Thoracic aorta (tissue), 2 donors: ENCODE measurements around the gene SMARCD3. TPM values are rescaled to one million over a fixed set of nuclear protein-coding genes. Genes with fewer than 3 reads are reported as not detected.

Experiments
- ATAC-seq: fragments of 150-250 bp; one replicate; pipeline ENCODE4 v1.8.0; 2017; ENCODE audit warnings: low read depth; ENCODE audit not compliant: insufficient number of reproducible peaks, low FRiP score
- DNase-seq: peaks from one replicate; pipeline ENCODE4 v3.0.0-alpha.2; 2020; ENCODE audit warnings: low spot score
- H3K27ac ChIP-seq, 2 donors: fragments of 200-600 bp; sonication (generic); 1 replicate in 1 of 2; 2 replicates in 1 of 2; pipeline ENCODE4 v1.5.1; 2016; ENCODE audit warnings: mild to moderate bottlenecking in 2 of 2, moderate library complexity in 2 of 2
- H3K27me3 ChIP-seq: fragments of 200-600 bp; sonication (generic); replicated peaks from 2 replicates; pipeline ENCODE4 v1.6.0; 2016; ENCODE audit warnings: mild to moderate bottlenecking; ENCODE audit not compliant: insufficient read depth
- H3K36me3 ChIP-seq: fragments of 200-600 bp; sonication (generic); one replicate; pipeline ENCODE4 v1.5.1; 2016
- H3K4me1 ChIP-seq, 2 donors: fragments of 200-600 bp; sonication (generic); 1 replicate in 1 of 2; 2 replicates in 1 of 2; pipeline versions ENCODE4 v1.5.1 to v1.6.0; 2016; ENCODE audit warnings: low read depth in 2 of 2, mild to moderate bottlenecking in 1 of 2; ENCODE audit not compliant: control insufficient read depth in 1 of 2
- H3K4me3 ChIP-seq: fragments of 200-600 bp; sonication (generic); 2 replicates; pipeline ENCODE4 v1.5.1; 2016; ENCODE audit warnings: mild to moderate bottlenecking
- H3K9me3 ChIP-seq: fragments of 200-600 bp; sonication (generic); 2 replicates; pipeline ENCODE4 v1.5.1; 2016
- total RNA-seq, 2 donors: library from RNA; depleted of rRNA; stranded (reverse); fragments of >200 nt; gene quantifications; one replicate each; pipeline versions ENCODE4 v1.1.0 to v1.2.3, GENCODE V29; 2016
- TF ChIP-seq, protein P1 (sequence below): fragments of 200-600 bp; sonication (generic); IDR thresholded peaks from one replicate; pipeline ENCODE4 v1.5.1; 2019; ENCODE audit warnings: antibody characterized with exemption

The SMARCD3 gene
- total RNA-seq, 2 donors from 2014 or later, result 51.1 to 110 TPM

DNA sequence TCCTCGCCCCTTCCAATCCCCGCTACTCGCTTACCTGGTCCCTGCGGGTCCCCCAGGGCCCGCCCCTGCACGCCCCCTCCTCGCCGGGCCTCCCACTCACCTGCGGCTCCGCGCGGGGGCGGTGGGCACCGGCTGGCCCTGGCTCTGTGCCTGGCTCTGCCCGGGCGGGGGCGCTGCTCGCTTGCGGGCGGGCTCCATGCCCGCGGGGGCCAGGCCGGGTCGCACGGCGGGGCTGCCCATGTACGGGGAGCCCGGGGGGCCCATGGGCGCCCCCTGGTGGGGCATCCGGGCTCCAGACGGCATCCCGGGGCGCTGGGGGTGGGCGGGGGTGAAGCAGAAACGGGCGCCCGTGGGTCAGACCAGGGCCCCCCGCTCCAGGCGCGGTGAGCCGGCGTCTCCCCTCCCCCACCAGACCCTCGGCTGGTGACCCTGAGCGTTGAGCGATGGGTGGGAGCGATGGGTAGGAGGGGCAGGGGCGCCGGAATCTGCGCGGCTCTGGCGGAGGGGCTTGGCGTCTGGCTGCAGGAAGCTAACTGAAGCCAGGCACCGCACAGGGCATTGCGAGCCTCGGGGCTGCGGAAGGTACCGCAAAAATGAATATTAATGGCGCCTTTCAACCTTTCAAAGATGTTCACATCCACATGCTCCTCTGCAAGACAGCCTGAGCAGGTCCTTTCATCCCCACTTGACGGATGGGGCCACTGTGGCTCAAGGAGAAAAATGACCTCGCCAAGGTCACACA is 3.0 kb downstream of the SMARCD3 start:
- TF ChIP-seq, protein P1, sequence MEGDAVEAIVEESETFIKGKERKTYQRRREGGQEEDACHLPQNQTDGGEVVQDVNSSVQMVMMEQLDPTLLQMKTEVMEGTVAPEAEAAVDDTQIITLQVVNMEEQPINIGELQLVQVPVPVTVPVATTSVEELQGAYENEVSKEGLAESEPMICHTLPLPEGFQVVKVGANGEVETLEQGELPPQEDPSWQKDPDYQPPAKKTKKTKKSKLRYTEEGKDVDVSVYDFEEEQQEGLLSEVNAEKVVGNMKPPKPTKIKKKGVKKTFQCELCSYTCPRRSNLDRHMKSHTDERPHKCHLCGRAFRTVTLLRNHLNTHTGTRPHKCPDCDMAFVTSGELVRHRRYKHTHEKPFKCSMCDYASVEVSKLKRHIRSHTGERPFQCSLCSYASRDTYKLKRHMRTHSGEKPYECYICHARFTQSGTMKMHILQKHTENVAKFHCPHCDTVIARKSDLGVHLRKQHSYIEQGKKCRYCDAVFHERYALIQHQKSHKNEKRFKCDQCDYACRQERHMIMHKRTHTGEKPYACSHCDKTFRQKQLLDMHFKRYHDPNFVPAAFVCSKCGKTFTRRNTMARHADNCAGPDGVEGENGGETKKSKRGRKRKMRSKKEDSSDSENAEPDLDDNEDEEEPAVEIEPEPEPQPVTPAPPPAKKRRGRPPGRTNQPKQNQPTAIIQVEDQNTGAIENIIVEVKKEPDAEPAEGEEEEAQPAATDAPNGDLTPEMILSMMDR, result peak; percentile 74
- H3K4me3 ChIP-seq, result peak overlapping the region; percentile 89
- ATAC-seq (no peak), DNase-seq (no peak)
- H3K36me3 ChIP-seq, result peaks cover 9% of the 10 kb centered on the region
- peak overlapping the region; percentile 96 to 99 for H3K27ac ChIP-seq
- H3K9me3 ChIP-seq, result no peaks in the 10 kb centered on the region
- H3K4me1 ChIP-seq, result peaks cover 38 to 55% of the 10 kb centered on the region in 2 donors
- no peaks in the 10 kb centered on the region for H3K27me3 ChIP-seq

DNA sequence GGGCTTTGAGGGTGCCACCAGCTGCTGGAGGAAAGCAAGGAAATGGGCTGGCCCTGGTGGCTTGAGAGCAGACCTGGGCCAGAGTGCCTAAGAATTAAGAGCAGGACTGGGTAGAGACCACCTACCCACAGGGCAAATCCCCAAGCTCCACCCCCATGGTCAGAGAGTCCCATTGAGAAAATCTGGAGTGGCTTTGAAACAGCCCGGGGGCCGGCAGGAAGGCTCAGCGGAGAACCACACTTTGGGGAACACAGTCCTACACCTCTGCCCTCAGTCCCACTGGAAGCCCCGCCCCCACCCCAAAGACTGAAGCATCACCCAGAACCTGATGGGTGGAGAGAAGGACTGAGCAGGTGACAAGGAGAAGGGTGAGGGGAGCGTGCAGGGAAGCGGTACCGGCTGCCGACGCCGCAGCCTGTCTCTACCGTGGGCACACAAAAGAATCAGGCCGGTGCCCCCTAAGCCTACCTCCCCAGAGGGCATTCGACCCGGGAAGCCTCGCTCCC is 3.6 kb downstream of the SMARCD3 start:
- H3K4me1 ChIP-seq, result peaks cover 31 to 49% of the 10 kb centered on the region in 2 donors
- no peak for ATAC-seq
- DNase-seq, result no peak

DNA sequence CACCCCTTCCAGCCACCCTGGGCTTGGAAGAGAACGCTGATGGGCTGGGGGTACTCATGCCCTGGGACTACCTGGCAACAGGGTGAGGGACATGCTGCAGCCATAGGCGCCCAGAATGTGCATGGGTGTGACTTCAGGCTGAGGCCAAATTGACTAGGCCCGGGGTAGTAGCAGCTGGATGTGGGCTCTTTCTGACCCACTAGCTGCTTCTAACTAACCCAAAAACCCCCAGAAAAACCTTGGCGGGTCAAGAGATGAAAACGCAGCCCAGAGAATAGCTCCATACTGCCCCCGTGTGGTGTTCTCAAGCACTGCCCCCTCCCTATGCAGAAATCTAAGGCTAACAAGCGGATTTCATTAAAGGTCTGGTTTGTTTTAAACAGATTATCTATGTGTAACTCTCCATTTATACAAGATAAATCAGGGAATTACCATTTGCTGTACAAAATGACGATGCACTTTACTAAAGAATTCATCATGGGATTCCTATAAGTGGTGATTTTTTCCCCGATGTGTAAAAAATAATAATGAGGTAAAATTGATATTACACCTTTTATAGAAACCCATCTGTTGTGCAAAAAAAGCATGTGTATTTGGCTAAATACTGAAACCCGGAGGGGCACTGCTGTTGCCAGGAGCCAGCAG is 4.2 kb downstream of the SMARCD3 start:
- H3K9me3 ChIP-seq, result no peaks in the 10 kb centered on the region
- H3K27ac ChIP-seq, result no peak overlapping the region
- H3K36me3 ChIP-seq, result peaks cover 19% of the 10 kb centered on the region
- ATAC-seq (no peak), DNase-seq (no peak)
- peak overlapping the region; percentile 89 for H3K4me3 ChIP-seq
- TF ChIP-seq, protein P1, result peak; percentile 84
- H3K27me3 ChIP-seq, result no peaks in the 10 kb centered on the region
- peaks cover 31 to 43% of the 10 kb centered on the region in 2 donors for H3K4me1 ChIP-seq

More for the DNA sequence above, 3.6 kb downstream of the SMARCD3 start:
- Histone ChIP-seq H3K27me3 (no peaks in the 10 kb centered on the region), H3K27ac (peak overlapping the region; percentile 96 to 99), H3K9me3 (no peaks in the 10 kb centered on the region), H3K36me3 (peaks cover 13% of the 10 kb centered on the region), H3K4me3 (peak overlapping the region; percentile 89)
- TF ChIP-seq, protein P1, result no peak

DNA sequence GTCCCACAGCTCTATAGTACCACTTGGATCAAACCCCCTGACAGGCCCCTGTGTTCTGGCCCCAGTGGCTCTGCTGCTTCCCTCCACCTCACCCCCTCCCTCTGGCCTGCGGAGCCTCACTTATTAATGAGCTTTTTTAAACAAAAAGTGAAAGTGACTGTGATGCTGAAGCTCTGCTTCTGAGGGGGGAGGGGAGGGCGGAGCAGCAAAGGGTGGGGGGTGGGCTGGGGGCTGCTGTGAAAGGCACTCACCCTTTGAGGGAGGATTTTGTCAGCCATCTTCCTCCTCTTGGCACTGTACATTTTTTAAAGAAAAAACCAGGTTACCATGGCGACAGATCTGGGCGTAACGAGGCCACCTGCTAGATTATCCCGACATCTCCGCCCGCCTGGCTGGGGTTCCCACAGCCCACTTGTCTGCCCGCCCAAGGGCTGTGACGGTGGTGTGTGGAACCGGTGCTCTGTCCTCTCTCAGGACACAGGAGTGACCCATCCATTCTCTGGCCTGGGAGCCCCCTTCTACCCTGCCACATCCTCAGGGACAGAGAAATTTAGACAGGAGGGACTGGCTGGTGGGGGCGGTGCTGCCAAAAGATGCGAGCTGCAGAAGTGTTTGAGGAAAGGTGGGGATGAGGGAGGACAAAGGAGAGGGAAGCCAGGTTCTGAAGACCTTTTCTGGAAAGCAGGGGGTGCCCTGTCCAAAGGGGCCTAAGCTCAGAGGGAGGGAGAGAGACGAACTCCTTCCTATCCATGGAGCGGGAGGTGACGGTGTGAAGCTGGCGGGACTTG is 4.9 kb downstream of the SMARCD3 start:
- no peak for ATAC-seq
- no peak for DNase-seq
- H3K27ac ChIP-seq, result no peak overlapping the region
- H3K4me3 ChIP-seq, result no peak overlapping the region
- no peaks in the 10 kb centered on the region for H3K27me3 ChIP-seq
- no peaks in the 10 kb centered on the region for H3K9me3 ChIP-seq
- TF ChIP-seq, protein P1, result no peak
- peaks cover 23% of the 10 kb centered on the region for H3K36me3 ChIP-seq
- H3K4me1 ChIP-seq, result peaks cover 31 to 40% of the 10 kb centered on the region in 2 donors

DNA sequence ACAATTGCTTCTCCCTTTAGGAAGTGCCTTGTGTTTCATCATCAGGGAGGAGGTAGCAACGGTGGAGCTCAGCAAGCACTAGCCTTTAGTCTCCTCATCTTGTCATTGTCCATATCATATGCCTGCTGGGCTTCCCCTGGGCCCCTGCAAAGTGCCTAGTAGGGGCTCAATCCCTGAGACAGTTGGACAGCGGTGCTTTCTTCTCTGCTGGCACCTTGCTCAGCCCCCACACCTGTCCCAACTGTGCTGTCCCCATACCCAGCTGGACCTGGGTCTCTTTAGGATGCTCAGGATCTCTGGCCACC is 5.5 kb downstream of the SMARCD3 start:
- Histone ChIP-seq H3K36me3 (peaks cover 29% of the 10 kb centered on the region), H3K4me1 (peaks cover 31 to 40% of the 10 kb centered on the region in 2 donors), H3K27ac (no peak overlapping the region), H3K9me3 (no peaks in the 10 kb centered on the region), H3K27me3 (no peaks in the 10 kb centered on the region), H3K4me3 (no peak overlapping the region)
- TF ChIP-seq, protein P1, result no peak
- DNase-seq (no peak), ATAC-seq (no peak)
